Limb (tissue), 2 donors: ENCODE measurements around the gene MAPT.
A peak's percentile ranks its signal among the peaks of the same experiment; 100 is the strongest.

Experiments
- DNase-seq, 2 donors: peaks; one replicate each; pipeline ENCODE4 v3.0.0-alpha.2; 2016; ENCODE audit errors: extremely low spot score in 2 of 2

MAPT gene

DNA sequence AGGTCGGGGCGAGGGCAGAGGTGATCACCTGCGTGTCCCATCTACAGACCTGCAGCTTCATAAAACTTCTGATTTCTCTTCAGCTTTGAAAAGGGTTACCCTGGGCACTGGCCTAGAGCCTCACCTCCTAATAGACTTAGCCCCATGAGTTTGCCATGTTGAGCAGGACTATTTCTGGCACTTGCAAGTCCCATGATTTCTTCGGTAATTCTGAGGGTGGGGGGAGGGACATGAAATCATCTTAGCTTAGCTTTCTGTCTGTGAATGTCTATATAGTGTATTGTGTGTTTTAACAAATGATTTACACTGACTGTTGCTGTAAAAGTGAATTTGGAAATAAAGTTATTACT is 133.6 kb downstream of the MAPT start:
- no peak for DNase-seq

DNA sequence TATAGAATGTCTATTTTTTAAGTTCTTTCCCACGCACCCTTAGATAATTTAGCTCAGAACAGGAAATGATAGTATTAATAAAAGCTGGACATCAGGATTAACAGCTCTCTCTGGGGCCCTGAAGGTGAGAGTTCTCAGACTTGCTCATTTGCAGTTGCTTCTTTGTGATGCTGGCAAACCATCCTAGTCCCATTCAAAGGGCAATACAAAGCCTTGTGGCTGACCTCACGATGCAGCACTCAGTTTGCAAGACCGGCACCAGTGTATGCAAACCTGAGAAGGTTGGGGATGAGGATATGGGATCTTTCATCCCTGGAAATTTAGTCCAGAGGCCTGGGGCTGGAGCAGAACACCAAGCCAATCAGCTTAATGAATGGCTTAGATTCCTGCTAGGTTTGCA is 134.0 kb downstream of the MAPT start:
- no peak for DNase-seq

DNA sequence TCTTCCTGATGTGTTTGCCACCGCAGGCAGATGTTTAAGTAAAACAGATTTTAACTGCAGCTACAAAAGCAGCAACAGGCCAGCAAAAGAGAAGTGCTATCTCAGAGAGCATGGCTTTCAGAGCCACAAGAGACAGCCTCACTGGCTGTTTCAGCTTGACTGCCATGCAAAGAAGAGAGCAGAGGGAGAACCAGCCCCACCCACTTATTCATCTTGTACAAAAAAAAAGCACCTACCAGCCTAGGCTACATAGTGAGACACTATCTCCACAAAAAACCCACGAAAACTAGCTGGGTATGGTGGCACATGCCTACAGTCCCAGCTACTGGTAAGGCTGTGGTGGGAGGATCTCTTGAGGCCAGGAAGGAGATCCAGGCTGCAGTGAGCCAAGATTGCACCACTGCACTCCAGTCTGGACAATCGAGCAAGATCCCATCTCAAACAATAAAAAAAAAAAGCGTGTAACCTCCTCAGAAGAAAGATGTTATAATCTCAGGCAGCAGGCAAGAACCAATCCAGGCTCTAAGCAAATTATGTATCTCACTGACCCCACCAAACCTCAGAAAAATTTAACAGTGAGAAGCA is 134.7 kb downstream of the MAPT start:
- DNase-seq = no peak

DNA sequence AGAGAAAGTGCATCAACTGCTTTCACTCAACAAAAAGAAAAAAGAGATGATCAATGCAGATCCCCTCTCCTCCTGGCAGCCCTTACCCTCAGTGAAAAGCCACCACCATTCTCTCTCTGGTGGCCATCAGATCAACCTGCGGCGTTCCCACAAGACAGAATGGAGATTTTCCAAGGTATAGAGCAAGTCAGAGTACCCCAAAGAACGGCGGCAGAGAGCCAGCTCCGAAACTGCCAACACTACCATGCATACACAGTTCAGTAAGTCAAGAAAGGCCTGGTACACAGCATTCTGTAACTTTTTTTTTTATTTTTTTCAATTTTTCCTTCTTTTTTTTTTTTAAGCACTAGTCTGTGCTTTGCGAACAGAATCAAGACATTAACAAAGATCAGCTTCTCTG is 135.3 kb downstream of the MAPT start:
- no peak for DNase-seq

DNA sequence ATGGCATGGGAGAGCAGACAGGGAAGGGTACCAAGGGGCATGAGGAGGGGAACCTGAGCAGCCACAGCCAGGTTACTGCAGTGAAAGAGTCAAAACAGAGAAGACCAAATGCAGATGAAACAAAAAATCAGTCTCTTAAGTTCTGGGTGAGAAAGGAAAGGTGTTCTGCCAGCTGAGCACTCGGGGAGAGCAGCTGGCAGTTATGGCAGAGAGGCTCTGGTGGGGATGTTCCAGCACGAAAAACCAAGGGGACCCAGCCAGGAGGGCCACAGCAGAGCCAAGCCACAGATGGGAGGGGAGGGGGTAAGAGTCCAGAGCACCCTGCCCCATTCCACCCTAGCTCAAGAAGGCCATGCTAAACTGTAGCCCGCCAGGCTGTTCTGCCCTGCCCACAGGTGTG is 136.4 kb downstream of the MAPT start:
- no peak for DNase-seq

DNA sequence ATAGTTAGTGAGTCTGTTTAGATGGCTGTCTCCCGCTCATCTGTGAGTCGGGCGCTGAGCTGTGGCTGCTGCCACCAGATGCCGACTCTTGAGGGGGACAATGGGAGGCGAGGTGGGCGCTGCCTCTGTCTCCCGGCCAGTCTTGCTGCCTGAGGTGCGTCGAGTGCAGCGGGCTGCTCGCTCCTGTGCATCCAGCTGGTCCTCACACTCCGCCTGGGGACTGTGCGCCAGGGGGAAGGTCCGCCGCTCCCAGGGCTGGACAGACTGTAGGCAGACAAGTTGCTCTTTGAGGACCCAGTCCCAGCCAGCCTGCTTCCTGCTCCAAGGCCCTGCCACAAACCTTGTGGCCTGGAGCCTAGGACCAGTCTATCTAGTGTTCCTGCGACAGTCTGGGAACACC is 137.1 kb downstream of the MAPT start:
- DNase-seq = no peak

DNA sequence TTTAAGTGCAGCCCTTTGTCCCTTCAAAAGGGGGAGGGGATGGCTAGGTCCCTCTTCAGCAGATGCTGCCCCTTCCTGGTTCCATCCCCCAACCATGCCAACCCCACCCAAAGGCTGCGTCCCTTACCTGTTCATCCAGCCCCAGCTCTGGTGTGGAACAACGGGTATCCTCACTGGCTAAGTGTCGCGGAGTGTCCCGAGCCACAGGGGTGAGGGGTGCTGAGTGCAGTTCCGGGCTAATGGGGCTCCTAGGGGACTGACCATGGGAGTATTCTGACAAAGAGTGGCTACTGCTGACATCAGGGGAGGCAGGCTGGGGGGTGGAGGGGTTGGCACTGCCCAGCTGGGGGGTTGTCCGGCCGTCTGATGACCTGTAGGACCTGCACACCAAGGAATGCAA is 137.6 kb downstream of the MAPT start:
- DNase-seq = no peak

DNA sequence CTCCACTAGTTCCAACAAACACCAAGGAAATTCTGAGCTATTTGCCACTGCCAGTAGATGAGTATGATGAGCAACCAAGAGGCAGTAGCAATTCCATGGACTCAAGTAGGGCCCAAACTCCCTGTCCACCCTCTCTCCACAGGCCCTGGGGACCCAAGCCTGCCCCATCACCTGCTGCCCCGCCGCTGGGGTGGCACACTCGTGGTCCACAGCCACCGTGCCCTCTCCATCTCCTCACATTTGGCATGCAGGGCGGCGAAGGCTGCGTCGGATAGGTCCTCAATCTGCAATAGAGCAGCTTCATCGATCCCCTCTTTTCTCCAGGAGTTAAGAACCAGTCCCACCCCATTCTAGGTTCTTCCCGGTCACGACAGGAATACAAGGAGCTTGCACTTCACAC is 138.6 kb downstream of the MAPT start:
- DNase-seq = no peak

DNA sequence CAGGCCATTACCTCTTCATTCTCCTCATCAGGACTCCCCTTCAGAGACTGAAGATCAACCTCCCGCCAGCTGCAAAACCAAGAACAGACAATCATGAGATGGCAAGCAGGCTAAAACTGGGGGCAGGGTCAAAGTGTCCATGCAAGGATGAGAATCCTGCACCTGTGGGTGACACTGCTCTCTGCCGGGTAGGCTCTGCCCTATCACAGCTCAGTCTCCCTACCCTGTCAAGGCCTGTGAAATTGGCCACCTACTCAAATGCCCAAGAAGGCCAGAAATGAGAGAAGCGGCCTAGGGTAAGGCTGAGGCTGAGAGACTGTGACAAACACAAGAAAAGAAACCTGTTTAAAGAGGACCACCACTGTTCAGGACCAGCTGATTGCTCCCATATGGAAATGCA is 139.0 kb downstream of the MAPT start:
- DNase-seq = no peak

DNA sequence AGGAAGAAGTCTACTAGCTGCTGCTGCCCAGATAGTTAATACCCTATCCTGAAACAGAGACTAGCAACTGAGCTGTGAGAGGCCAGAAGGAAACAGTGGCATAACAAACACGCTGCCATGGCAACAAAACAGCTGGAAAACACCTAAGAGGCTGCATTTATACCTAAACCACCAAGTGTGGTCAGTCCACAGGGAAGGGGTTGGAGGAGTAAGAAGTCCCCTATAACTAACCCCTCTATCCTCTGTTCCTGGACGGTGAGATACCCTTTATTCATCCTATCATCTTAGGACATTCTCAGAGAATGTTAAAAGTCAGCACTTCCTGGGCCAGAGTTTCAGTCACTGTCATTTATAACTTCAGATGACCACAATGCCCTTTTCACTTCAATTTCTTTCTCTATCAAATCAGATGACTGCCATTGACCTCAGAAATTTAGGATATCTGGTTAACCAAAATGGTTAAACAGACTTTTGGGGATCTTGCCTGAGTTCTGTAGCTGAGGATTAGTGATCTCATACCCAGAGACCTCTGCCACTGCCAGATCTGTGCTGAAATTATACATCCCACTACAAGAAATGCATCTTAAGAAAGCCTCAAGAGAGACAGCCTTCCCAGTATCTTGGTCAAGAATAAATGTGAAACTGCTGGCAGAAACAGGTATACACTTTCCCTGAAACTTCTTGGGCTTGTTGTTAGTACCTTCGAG is 140.9 kb downstream of the MAPT start:
- DNase-seq = no peak

DNA sequence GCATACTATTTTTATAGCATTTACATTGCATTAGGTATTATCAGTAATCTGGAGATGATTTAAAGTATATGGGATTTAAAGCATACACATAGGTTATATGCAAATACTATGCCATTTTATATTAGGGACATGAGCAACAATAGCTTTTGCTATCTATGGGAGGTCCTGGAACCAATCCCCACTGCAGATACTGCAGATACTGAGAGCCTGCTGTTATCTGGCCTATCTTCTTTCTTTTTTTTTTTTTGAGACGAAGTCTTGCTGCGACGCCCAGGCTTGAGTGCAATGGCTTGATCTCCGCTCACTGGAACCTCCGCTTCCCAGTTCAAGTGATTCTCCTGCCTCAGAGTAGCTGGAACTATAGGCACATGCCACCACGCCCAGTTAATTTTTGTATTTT is 142.1 kb downstream of the MAPT start:
- DNase-seq = no peak

DNA sequence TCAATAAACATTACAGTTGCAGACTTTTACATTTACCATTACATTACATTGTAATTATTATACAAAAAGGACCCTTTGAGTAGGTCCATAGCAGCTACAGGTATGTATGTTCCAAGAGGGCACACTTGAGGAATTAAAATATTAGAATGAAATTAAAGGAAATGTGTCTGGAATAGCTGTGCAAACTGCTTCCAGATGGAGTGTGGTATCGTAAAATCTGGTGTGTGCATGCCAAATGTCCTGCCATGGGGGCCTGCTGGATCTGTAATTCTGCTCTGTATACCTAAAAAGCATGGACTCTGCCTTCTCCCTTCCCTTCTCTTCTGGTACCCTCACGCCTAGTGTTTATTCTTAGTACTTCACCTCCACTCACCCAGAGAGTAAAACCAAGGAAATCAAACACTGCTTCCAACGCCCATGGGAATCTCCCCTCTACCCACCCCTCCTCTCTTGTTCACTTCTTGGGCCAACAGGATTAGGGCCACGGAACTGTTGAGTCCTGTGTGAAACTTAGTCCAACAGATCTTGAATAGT is 143.4 kb downstream of the MAPT start:
- no peak for DNase-seq

DNA sequence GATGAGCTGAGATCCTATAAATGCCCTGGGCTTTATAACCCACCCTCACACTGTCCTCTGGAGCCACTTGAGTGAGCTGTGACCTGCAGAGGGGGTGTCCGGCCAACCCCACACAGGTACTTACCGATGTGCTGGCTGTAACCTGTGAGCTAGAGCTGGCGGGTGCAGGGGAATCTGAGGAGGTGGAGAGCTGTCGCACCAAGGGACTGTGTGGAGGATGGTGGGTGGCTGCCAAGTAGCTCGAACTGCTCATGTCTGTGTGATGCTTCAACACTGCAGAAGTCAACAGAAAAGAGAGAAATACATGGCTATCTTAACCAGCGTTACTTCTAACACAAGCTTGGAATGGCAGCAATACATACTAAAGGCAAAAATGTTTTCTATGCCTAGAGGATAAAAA is 144.1 kb downstream of the MAPT start:
- no peak for DNase-seq

DNA sequence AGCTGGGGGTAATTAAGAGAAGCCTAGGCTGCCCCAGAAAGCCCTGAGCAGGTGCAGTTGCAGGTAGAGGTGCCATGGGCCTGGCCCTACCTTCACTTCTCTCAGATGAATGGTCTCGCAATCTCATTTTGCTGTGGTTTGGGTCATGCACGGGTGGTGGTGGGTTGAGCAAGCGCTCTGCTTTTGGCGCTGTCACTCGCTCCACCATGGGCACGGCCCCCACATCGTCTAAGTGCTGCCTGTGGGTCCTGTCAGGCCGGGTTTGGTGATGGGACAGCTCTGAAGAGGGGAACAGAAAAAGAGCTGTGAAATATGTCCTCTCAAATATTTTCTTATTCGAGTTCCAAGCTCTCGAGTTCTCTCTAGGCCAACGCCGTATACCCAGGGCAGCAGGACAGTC is 144.6 kb downstream of the MAPT start:
- DNase-seq = no peak

DNA sequence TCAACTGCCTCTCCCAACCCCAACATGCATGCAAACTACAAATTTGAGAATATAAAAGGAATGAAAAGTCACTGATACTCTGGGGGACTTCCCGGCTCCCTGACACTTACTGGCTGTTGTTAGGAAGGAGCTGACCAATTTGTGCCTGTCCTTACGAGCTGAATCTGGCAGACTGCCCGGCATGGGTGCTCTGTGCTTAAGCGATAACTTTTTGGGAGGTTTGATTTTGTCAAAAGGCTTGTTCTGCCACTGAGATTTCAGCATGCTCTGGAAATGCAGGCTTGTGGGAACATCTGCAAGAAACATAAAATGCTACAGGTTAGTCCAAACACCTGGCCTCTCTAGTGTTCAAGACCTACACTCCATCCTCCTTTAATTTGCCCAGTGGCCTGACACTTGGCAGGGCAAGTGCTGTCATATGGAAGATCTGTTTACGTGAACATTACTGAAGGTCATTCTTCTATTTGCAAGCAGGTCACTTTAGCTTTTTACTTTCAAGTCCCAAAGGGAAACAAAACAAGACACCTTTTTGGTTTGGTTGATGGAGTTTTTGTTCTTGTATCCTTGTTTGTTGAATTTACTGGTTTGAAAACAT is 145.3 kb downstream of the MAPT start:
- no peak for DNase-seq

DNA sequence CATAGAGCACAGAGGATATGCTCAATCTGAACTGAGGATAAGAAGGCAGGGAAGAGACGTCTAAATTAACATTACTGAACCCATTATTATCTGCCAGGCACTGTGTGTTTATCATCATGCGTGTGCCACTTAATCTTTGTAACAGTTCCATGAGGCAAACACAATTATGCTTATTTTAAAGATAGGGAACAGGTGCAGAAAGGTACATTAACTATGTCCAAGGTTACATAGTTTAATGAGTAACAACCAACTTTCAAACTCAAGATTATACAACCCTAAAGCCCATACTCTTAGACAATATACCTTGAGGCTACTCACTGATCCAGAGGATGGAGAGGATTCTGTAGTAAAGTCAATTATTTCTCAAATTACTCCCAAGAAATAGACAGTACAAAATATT is 147.9 kb downstream of the MAPT start:
- no peak for DNase-seq

DNA sequence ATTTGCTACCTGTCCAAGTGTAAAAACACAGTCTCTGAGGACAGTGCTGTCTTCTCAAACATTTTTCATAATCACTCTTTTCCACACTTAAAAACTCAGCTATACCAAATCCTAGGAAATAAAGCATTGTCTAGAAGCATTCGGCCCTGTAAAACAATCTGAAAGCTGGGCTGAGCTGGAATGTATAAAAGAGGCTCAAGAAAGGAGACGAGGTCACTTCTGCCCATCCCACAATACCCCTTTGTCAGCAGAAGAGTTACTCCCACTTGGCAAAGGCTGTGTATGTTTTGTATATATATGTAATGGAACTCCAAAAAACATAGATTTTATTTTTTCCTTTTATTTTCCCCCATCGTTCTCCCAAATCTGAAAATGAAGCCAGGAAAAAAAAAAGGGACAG is 148.6 kb downstream of the MAPT start:
- DNase-seq = no peak

DNA sequence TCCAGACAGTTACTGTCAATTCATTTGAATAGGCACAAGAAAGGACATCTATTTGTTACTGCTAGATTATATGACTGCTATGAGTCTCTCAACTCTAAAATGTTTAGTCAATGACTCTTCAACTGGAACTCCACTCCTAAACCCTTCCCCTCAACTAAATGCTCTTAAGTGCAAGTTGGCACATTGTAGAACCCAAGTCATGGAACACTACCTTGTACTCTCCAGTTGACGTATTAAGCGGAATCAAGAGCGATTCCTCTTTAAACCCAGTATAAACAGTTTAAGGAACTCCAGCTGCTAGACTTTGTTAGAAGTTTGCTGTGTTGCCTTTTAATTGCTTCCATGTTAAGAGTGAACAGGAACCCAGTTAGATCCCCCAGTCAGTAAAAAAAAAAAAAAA is 149.3 kb downstream of the MAPT start:
- no peak for DNase-seq

DNA sequence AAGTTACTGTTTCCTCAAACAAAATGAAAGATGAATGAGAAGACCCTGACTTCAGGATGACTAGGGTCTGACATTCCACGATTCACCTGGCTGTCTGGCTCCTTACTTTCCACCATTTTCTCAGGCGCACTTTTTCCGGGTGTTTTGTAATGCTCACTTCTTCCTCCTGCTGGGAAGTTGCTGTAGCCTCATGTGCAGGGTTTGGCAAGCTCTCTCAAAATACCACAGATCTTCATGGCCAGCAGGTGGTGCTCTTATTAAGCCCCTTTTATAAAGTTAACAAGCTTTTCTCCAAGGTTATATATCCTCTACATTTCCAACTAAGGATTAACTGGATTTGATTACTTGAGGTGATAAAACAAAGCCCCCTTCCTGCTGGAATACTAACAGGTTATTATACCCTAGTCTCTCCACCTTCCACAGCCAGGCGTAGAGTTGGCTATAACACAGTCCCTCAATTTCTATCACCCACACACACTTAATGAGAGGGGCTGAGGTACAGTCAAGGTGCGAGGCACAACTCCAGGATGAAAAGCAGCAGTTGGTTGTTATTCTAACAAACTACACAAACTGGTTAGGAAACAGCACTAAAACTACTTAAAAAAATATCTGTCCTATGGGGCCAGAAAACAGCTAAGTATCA is 150.1 kb downstream of the MAPT start:
- peak; percentile 66 to 85 for DNase-seq

DNA sequence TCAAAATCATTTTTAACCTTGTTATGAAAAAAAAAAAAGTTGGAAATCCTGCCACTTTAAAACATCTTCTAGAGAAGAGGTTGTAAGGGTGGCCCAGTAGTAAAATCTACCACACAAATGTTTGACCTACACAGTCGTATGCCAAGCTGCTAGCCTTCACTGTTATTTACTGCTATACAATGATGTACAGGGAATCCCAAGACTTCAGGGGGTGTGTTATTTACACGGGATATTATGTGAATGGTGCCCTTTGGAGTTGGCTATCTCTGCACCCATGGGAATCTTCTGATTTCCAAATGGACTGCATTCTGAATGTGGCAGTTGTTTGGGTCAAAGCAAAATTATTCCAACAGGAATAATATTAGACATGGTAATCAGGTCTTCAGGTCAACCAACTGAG is 150.6 kb downstream of the MAPT start:
- DNase-seq = no peak

DNA sequence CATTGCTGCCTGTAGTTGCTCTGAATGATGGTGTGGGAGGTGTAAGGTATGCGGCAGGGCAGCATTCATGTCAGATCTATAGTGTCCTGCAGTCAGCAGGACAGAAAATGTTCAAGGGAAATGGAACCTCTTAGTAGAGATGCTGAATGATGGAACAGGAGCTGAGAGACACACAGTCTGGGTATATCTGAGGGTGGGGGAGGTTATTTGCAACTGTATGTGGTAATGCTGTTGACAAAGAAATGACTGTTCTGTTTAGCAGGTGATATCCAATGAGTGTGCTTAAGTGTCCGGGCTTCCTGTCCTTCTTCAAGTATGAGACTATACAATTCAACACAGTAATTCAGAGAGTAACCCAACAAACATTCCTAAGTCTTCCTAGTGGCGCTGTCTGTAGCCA is 151.3 kb downstream of the MAPT start:
- no peak for DNase-seq

DNA sequence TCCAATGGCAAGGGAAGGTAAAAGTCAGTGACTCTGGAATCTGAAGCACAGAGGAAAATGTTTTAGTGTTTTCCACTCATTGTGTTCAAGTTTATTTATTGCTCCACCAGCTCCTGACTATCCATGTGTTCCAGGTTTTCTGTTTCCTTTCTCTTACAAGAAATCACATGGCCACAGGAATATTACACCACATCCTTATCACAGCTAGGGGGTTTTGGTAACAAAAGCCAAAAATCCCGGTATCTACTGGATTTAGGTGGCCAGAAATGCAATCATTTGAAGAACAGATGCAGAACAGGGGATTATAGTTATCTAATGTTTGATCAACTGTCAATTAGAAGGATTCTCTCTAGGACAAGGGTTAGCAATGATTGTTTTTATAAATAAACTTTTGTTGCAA is 152.6 kb downstream of the MAPT start:
- no peak for DNase-seq

DNA sequence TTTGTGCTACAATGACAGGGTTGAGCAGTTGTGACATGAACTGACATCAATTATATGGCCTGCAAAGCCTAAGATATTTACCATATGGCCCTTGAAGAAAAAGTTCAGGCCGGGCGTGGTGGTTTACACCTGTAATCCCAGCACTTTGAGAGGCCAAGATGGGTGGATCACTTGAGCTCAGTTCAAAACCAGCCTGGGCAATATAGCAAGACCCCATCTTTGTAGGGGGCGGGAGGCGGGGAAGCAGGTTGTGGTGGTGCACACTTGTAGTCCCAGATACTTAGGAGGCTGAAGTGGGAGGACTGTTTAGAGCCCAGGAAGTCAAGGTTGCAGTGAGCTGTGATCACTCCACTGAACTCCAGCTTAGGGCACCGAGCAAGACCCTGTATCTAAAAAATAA is 153.0 kb downstream of the MAPT start:
- no peak for DNase-seq
